ENCODE results near the gene MBOAT2.
"Not testable (repeated sequence)": the region's sequence is repeated elsewhere in the genome, so short reads cannot be mapped to it uniquely, and the experiment has no call there.

MBOAT2 gene

GRCh38 chr2:8953525-8953924, 50.0 kb downstream of the MBOAT2 start:
- no peak for DNase-seq

GRCh38 chr2:8939486-8940114, 63.9 kb downstream of the MBOAT2 start:
- no peak for DNase-seq

GRCh38 chr2:8938384-8938783, 65.1 kb downstream of the MBOAT2 start:
- DNase-seq: no peak

GRCh38 chr2:8935982-8936381, 67.5 kb downstream of the MBOAT2 start:
- no peak for DNase-seq

GRCh38 chr2:8934338-8934737, 69.1 kb downstream of the MBOAT2 start:
- DNase-seq: no peak

- DNase-seq: no peak
These were observed 70.8 kb downstream of the MBOAT2 start for GRCh38 chr2:8932702-8933101.

- not testable (repeated sequence) for DNase-seq
These were observed 73.3 kb downstream of the MBOAT2 start for GRCh38 chr2:8930185-8930584.

GRCh38 chr2:8929128-8929527, 74.4 kb downstream of the MBOAT2 start:
- DNase-seq: no peak

GRCh38 chr2:8927510-8928455, 75.7 kb downstream of the MBOAT2 start:
- no peak for DNase-seq

GRCh38 chr2:8926356-8926755, 77.1 kb downstream of the MBOAT2 start:
- no peak for DNase-seq

- no peak for DNase-seq
These were observed 78.1 kb downstream of the MBOAT2 start for GRCh38 chr2:8925411-8925810.

GRCh38 chr2:8923183-8923582, 80.3 kb downstream of the MBOAT2 start:
- no peak for DNase-seq

- no peak for DNase-seq
These were observed 81.1 kb downstream of the MBOAT2 start for GRCh38 chr2:8922431-8922830.

GRCh38 chr2:8918412-8918811, 85.1 kb downstream of the MBOAT2 start:
- no peak for DNase-seq

GRCh38 chr2:8915941-8916340, 87.5 kb downstream of the MBOAT2 start:
- no peak for DNase-seq

GRCh38 chr2:8913767-8914166, 89.7 kb downstream of the MBOAT2 start:
- DNase-seq: not testable (repeated sequence)

GRCh38 chr2:8907764-8908288, 95.7 kb downstream of the MBOAT2 start:
- DNase-seq: no peak

- DNase-seq: not testable (repeated sequence)
These were observed 99.6 kb downstream of the MBOAT2 start for GRCh38 chr2:8903924-8904323.

- DNase-seq: not testable (repeated sequence)
These were observed 100.7 kb downstream of the MBOAT2 start for GRCh38 chr2:8902757-8903156.

GRCh38 chr2:8897206-8897605, 106.3 kb downstream of the MBOAT2 start:
- DNase-seq: not testable (repeated sequence)

GRCh38 chr2:8896671-8897070, 106.8 kb downstream of the MBOAT2 start:
- not testable (repeated sequence) for DNase-seq

GRCh38 chr2:8895087-8895912, 108.2 kb downstream of the MBOAT2 start:
- DNase-seq: not testable (repeated sequence)
